OCI-LY1 (cell line): ENCODE measurements around the gene FOXL3.

Source experiments
- H2AFZ ChIP-seq: fragments of 200-600 bp; sonication (generic), shearing (Covaris generic); 2 replicates; pipeline ENCODE4 v1.6.0; 2014; ENCODE audit warnings: antibody characterized with exemption, mild to moderate bottlenecking, low read length
- H3F3A ChIP-seq: fragments of 200-600 bp; sonication (generic), shearing (Covaris generic); 2 replicates; pipeline ENCODE4 v1.6.0; 2014; ENCODE audit warnings: mild to moderate bottlenecking, antibody characterized with exemption, low read length, moderate library complexity; ENCODE audit not compliant: insufficient read depth
- H3K27ac ChIP-seq: fragments of 200-600 bp; sonication (generic); 2 replicates; pipeline ENCODE4 v1.5.1; 2014; ENCODE audit warnings: low read length, mixed run types, mild to moderate bottlenecking, low read depth; ENCODE audit not compliant: poor library complexity, severe bottlenecking
- H3K27me3 ChIP-seq: fragments of 200-600 bp; sonication (generic); 2 replicates; pipeline ENCODE4 v1.6.0; 2014; ENCODE audit warnings: antibody characterized with exemption, mild to moderate bottlenecking, low read length, moderate library complexity; ENCODE audit not compliant: insufficient read depth
- H3K36me3 ChIP-seq: fragments of 200-600 bp; sonication (generic); 2 replicates; pipeline ENCODE4 v1.6.1; 2014; ENCODE audit warnings: mild to moderate bottlenecking, antibody characterized with exemption, low read length, moderate library complexity, mixed read lengths; ENCODE audit not compliant: insufficient read depth
- H3K4me1 ChIP-seq: fragments of 200-600 bp; sonication (generic); 2 replicates; pipeline ENCODE4 v1.5.1; 2014; ENCODE audit warnings: mild to moderate bottlenecking, low read length, moderate library complexity; ENCODE audit not compliant: insufficient read depth, severe bottlenecking
- H3K4me2 ChIP-seq: fragments of 200-600 bp; sonication (generic), shearing (Covaris generic); 2 replicates; pipeline ENCODE4 v1.6.1; 2014; ENCODE audit warnings: low read length
- H3K4me3 ChIP-seq: fragments of 200-600 bp; sonication (generic); 2 replicates; pipeline ENCODE4 v1.5.1; 2014; ENCODE audit warnings: low read length, low read depth, mild to moderate bottlenecking, mixed read lengths; ENCODE audit not compliant: poor library complexity, severe bottlenecking
- H3K79me2 ChIP-seq: fragments of 200-600 bp; shearing (Covaris generic); 2 replicates; pipeline ENCODE4 v1.6.1; 2016; ENCODE audit warnings: mixed run types, low read length, mixed read lengths; ENCODE audit not compliant: insufficient read depth
- H3K9ac ChIP-seq: fragments of 200-600 bp; sonication (generic), shearing (Covaris generic); 2 replicates; pipeline ENCODE4 v1.6.1; 2014; ENCODE audit warnings: mild to moderate bottlenecking, low read length, mixed read lengths
- H3K9me2 ChIP-seq: fragments of 200-600 bp; sonication (generic), shearing (Covaris generic); 2 replicates; pipeline ENCODE4 v1.6.1; 2014; ENCODE audit warnings: low read depth, mild to moderate bottlenecking, low read length, mixed read lengths
- H3K9me3 ChIP-seq: fragments of 200-600 bp; shearing (Covaris generic); 2 replicates; pipeline ENCODE4 v1.6.1; 2014; ENCODE audit warnings: low read length, mixed read lengths
- H4K20me1 ChIP-seq: fragments of 200-600 bp; sonication (generic), shearing (Covaris generic); 2 replicates; pipeline ENCODE4 v1.6.0; 2016; ENCODE audit warnings: mild to moderate bottlenecking, low read length; ENCODE audit not compliant: insufficient read depth
- EZH2 ChIP-seq: fragments of 200-600 bp; sonication (generic), shearing (Covaris generic); IDR thresholded peaks from 2 replicates; pipeline ENCODE4 v1.8.0; 2017; ENCODE audit warnings: borderline replicate concordance, mixed run types, mild to moderate bottlenecking, antibody characterized with exemption, low read length, moderate library complexity, mixed read lengths
- TF ChIP-seq, protein P1 (sequence below): fragments of 200-600 bp; sonication (generic), shearing (Covaris generic); IDR thresholded peaks from 2 replicates; pipeline ENCODE4 v1.5.1; 2017; ENCODE audit warnings: mild to moderate bottlenecking, antibody characterized with exemption, low read length, moderate library complexity, mixed read lengths

Gene FOXL3

DNA sequence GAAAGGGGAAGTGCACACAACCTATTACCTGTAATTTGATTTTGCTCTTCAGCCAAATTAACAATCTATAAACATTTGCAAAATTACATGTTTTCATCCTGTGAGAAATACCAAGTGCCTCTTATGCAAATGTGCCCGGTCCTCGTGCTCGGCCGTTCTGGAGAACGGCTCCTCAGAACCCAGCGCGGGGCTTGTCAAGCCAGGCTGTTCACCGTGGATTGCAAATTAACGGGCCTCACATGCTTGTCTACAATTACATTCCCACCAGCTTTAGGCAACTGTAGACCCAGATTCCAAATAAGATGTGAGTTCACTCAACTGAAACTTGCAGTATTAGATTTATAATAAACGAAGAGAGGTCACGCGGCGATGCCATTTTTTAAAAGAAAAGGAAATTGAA lies 8.8 kb downstream of the FOXL3 start:
- H3K4me1 ChIP-seq, result no peaks in the 10 kb centered on the region
- no peaks in the 10 kb centered on the region for H3K79me2 ChIP-seq
- H3K4me2 ChIP-seq, result no peak overlapping the region
- H2AFZ ChIP-seq, result no peak overlapping the region
- H3K9ac ChIP-seq, result no peak overlapping the region
- no peaks in the 10 kb centered on the region for H3K27me3 ChIP-seq
- no peaks in the 10 kb centered on the region for H4K20me1 ChIP-seq
- no peaks in the 10 kb centered on the region for H3F3A ChIP-seq
- TF ChIP-seq EZH2, result no peak
- TF ChIP-seq, protein P1, sequence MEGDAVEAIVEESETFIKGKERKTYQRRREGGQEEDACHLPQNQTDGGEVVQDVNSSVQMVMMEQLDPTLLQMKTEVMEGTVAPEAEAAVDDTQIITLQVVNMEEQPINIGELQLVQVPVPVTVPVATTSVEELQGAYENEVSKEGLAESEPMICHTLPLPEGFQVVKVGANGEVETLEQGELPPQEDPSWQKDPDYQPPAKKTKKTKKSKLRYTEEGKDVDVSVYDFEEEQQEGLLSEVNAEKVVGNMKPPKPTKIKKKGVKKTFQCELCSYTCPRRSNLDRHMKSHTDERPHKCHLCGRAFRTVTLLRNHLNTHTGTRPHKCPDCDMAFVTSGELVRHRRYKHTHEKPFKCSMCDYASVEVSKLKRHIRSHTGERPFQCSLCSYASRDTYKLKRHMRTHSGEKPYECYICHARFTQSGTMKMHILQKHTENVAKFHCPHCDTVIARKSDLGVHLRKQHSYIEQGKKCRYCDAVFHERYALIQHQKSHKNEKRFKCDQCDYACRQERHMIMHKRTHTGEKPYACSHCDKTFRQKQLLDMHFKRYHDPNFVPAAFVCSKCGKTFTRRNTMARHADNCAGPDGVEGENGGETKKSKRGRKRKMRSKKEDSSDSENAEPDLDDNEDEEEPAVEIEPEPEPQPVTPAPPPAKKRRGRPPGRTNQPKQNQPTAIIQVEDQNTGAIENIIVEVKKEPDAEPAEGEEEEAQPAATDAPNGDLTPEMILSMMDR, result no peak
- no peaks in the 10 kb centered on the region for H3K36me3 ChIP-seq
- H3K9me2 ChIP-seq, result no peaks in the 10 kb centered on the region
- no peak overlapping the region for H3K27ac ChIP-seq
- H3K9me3 ChIP-seq, result no peaks in the 10 kb centered on the region
- no peak overlapping the region for H3K4me3 ChIP-seq

DNA sequence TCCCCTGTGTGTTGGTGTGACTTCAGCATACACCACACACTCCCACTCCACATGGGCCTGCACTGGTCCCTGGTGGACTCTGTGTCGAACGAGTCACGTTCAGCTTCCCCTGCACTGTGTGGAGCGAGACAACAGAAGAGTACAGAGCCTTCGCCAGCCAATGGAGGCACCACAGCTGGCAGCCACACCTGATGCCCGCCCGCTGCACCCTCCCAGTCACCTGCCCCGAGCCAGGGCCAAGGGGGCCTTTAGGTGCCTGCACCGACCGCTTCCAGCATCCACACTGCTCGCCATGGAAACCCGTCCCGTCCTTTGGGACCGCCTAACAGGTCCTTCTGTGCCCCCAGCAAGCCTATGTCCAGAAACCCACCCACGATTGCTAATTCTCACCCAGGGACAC lies 9.2 kb downstream of the FOXL3 start:
- no peaks in the 10 kb centered on the region for H3K4me1 ChIP-seq
- no peak overlapping the region for H3K4me3 ChIP-seq
- no peaks in the 10 kb centered on the region for H3K36me3 ChIP-seq
- no peak overlapping the region for H3K9ac ChIP-seq
- no peaks in the 10 kb centered on the region for H3K9me3 ChIP-seq
- no peaks in the 10 kb centered on the region for H3K79me2 ChIP-seq
- no peaks in the 10 kb centered on the region for H3K9me2 ChIP-seq
- no peaks in the 10 kb centered on the region for H4K20me1 ChIP-seq
- H3F3A ChIP-seq, result no peaks in the 10 kb centered on the region
- no peak overlapping the region for H3K4me2 ChIP-seq
- no peaks in the 10 kb centered on the region for H3K27me3 ChIP-seq
- no peak overlapping the region for H2AFZ ChIP-seq
- H3K27ac ChIP-seq, result no peak overlapping the region
- TF ChIP-seq, protein P1, result no peak
- no peak for TF ChIP-seq EZH2

DNA sequence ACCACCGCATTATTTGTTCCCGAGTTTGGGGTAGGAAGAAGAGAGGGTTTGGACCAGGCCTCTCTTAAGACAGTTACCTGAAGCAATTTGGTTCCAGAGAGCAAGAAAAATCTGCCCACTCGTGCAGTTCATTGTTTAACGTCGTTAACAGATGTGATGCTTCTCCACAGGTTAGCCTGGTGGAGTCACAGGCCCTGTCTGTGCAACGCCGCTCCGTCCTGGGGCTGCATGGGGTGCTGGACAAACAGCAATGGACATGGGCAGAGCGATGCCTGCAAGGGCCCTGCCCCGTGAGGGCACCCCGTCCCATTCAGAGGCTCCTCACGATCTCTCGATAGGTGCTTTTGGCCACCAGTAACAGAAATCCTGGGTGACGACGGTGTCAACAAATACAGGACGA lies 9.7 kb downstream of the FOXL3 start:
- TF ChIP-seq, protein P1, result no peak
- no peak for TF ChIP-seq EZH2
- no peak overlapping the region for H3K27ac ChIP-seq

More for the DNA sequence above, 9.7 kb downstream of the FOXL3 start:
- Histone ChIP-seq H3K9me3 (no peaks in the 10 kb centered on the region), H3K4me2 (no peak overlapping the region), H3K79me2 (no peaks in the 10 kb centered on the region), H3K9me2 (no peaks in the 10 kb centered on the region), H4K20me1 (no peaks in the 10 kb centered on the region), H3K27me3 (no peaks in the 10 kb centered on the region), H3K36me3 (no peaks in the 10 kb centered on the region), H3F3A (no peaks in the 10 kb centered on the region), H3K9ac (no peak overlapping the region), H2AFZ (no peak overlapping the region), H3K4me3 (no peak overlapping the region), H3K4me1 (no peaks in the 10 kb centered on the region)
